ENCODE results near the gene MED12L. TPM values are rescaled to one million over a fixed set of nuclear protein-coding genes. Genes with fewer than 3 reads are reported as not detected.
A peak's percentile ranks its signal among the peaks of the same experiment; 100 is the strongest.

The MED12L gene
- total and polyA plus RNA-seq, 2 experiments from 2014 or later, result 0.07 to 2.7 TPM

DNA sequence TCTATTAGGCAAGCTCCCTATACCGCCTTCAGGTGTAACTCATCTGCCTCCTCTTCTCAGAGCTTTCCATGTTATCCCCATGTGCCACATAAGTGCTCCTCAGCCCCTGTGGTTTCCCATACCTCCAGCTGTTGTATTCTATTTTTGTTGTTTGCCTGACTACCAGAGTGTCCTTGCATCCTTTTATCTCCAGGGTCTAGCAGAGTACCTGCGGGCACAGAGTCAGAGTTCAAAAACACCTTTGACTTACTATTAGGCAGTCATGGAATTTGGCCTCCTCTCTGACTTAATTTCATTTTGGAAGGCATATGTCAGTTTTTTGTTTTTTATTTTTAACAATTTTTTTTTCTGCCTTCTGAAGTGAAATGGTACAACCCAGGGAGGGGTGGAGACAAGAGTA is 224.1 kb downstream of the MED12L start:
- no peaks in the 10 kb centered on the region for H3K79me2 ChIP-seq
- H3K4me2 ChIP-seq, result no peak overlapping the region

DNA sequence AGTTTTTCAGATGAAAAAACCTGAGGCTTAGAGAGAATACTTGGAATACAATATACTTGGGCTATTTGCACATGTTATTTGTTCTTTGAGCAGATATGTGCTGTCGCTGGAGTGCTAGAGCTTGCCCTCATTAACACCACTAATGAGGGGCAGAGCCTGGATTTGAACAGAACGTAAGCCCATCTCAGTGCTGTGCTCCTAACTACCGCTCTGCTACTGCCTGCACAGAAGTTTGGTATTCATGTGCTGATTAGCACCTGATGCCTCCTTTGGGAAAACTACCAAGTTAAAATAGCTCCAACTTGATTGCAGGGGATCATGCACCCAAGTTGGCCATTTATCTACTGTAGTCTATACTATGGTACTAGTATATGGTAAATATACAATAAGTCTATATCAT is 227.5 kb downstream of the MED12L start:
- TF ChIP-seq, protein P1, sequence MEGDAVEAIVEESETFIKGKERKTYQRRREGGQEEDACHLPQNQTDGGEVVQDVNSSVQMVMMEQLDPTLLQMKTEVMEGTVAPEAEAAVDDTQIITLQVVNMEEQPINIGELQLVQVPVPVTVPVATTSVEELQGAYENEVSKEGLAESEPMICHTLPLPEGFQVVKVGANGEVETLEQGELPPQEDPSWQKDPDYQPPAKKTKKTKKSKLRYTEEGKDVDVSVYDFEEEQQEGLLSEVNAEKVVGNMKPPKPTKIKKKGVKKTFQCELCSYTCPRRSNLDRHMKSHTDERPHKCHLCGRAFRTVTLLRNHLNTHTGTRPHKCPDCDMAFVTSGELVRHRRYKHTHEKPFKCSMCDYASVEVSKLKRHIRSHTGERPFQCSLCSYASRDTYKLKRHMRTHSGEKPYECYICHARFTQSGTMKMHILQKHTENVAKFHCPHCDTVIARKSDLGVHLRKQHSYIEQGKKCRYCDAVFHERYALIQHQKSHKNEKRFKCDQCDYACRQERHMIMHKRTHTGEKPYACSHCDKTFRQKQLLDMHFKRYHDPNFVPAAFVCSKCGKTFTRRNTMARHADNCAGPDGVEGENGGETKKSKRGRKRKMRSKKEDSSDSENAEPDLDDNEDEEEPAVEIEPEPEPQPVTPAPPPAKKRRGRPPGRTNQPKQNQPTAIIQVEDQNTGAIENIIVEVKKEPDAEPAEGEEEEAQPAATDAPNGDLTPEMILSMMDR (IDR thresholded peaks at IDR 0.05; ENCODE audit: poor library complexity), result no peak
- TF ChIP-seq EZH2phosphoT487 (IDR thresholded peaks at IDR 0.05; ENCODE audit: low read depth, severe bottlenecking, unreplicated experiment) (no peak), EZH2 (IDR thresholded peaks at IDR 0.05; ENCODE audit: borderline replicate concordance) (no peak)
- H4K20me1 ChIP-seq (ENCODE audit: insufficient read depth, poor library complexity, severe bottlenecking), result no peaks in the 10 kb centered on the region
- no peak for DNase-seq (ENCODE audit: low spot score)
- H2AFZ ChIP-seq, result no peak overlapping the region
- 78% methylated on average over 3 of the region's 3 CpGs for WGBS (ENCODE audit: low lambda C conversion rate, missing lambda C conversion rate)
- H3K4me2 ChIP-seq, result no peak overlapping the region
- H3K9me2 ChIP-seq (replicated peaks; ENCODE audit: insufficient read depth), result no peaks in the 10 kb centered on the region
- H3K4me3 ChIP-seq, result no peak overlapping the region
- H3K36me3 ChIP-seq (replicated peaks; ENCODE audit: insufficient read depth, low read depth), result no peaks in the 10 kb centered on the region
- H3K4me1 ChIP-seq (ENCODE audit: insufficient read depth), result no peaks in the 10 kb centered on the region
- H3K27ac ChIP-seq, result no peak overlapping the region
- no peaks in the 10 kb centered on the region for H3K9me3 ChIP-seq (ENCODE audit: low read depth)
- no peaks in the 10 kb centered on the region for H3K79me2 ChIP-seq
- no peaks in the 10 kb centered on the region for H3K27me3 ChIP-seq

More for the DNA sequence above, 224.1 kb downstream of the MED12L start:
- no peak for DNase-seq (ENCODE audit: low spot score)
- Histone ChIP-seq H3K36me3 (replicated peaks; ENCODE audit: insufficient read depth, low read depth) (no peaks in the 10 kb centered on the region), H3K9me3 (ENCODE audit: low read depth) (no peaks in the 10 kb centered on the region), H3K4me1 (ENCODE audit: insufficient read depth) (peaks cover 11% of the 10 kb centered on the region), H3K27me3 (no peaks in the 10 kb centered on the region), H4K20me1 (ENCODE audit: insufficient read depth, poor library complexity, severe bottlenecking) (no peaks in the 10 kb centered on the region), H2AFZ (no peak overlapping the region), H3K9me2 (replicated peaks; ENCODE audit: insufficient read depth) (no peaks in the 10 kb centered on the region), H3K27ac (no peak overlapping the region), H3K4me3 (no peak overlapping the region)
- TF ChIP-seq EZH2 (IDR thresholded peaks at IDR 0.05; ENCODE audit: borderline replicate concordance) (no peak), EZH2phosphoT487 (IDR thresholded peaks at IDR 0.05; ENCODE audit: low read depth, severe bottlenecking, unreplicated experiment) (no peak)
- TF ChIP-seq, protein P1 (IDR thresholded peaks at IDR 0.05; ENCODE audit: poor library complexity), result no peak
- 94% methylated on average over 2 of the region's 2 CpGs for WGBS (ENCODE audit: low lambda C conversion rate, missing lambda C conversion rate)

DNA sequence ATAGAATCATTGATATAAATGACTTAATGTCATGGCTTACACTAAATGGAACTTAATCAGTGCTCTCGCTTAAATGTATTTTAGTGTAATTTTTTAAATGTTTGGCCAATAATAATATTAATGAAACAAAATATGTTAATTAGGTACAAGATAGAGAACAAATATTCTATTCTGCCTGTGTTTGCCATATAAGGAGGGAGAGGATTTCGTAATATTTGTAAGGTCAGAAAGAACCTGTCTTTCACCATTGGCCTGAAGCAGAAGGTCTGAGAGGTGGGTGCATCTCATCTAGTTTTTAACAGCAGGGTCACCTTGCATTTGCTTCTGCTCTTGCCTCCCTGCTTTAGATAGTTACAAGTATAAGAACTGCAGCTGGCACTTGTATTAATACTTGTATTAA is 228.7 kb downstream of the MED12L start:
- TF ChIP-seq, protein P1 (IDR thresholded peaks at IDR 0.05; ENCODE audit: poor library complexity), result no peak
- TF ChIP-seq EZH2phosphoT487 (IDR thresholded peaks at IDR 0.05; ENCODE audit: low read depth, severe bottlenecking, unreplicated experiment) (no peak), EZH2 (IDR thresholded peaks at IDR 0.05; ENCODE audit: borderline replicate concordance) (no peak)
- H3K4me3 ChIP-seq, result no peak overlapping the region
- H4K20me1 ChIP-seq (ENCODE audit: insufficient read depth, poor library complexity, severe bottlenecking), result no peaks in the 10 kb centered on the region
- no peak overlapping the region for H2AFZ ChIP-seq
- H3K9me3 ChIP-seq (ENCODE audit: low read depth), result no peaks in the 10 kb centered on the region
- no peak overlapping the region for H3K4me2 ChIP-seq
- no peaks in the 10 kb centered on the region for H3K36me3 ChIP-seq (replicated peaks; ENCODE audit: insufficient read depth, low read depth)
- H3K9me2 ChIP-seq (replicated peaks; ENCODE audit: insufficient read depth), result no peaks in the 10 kb centered on the region
- no peaks in the 10 kb centered on the region for H3K4me1 ChIP-seq (ENCODE audit: insufficient read depth)
- 100% methylated on average over 2 of the region's 2 CpGs for WGBS (ENCODE audit: low lambda C conversion rate, missing lambda C conversion rate)
- no peaks in the 10 kb centered on the region for H3K27me3 ChIP-seq
- no peak for DNase-seq (ENCODE audit: low spot score)
- H3K79me2 ChIP-seq, result no peaks in the 10 kb centered on the region
- no peak overlapping the region for H3K27ac ChIP-seq

DNA sequence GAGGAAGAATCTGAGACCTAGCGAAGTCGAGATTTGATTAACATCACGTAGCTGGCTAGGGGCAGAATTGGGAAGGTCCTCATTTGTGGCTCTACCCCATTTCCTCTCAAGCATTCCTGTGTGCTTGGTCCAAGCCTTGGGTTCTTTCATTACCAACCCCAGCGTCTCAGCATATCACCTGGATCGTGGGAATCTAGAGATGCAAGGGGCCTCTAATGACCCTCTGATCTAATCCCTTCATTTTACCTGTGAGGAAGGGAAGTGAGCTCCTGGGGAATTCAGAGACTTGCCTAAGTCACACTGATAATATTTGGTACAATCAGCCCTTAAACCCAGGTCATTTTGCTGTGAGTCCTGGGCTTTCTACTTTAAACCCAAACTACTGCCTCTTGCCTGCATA is 229.1 kb downstream of the MED12L start:
- peak overlapping the region; percentile 27 for H3K4me2 ChIP-seq
- H3K27ac ChIP-seq, result peak overlapping the region; percentile 73

More for the DNA sequence above, 229.1 kb downstream of the MED12L start:
- no peaks in the 10 kb centered on the region for H3K79me2 ChIP-seq
- H3K4me1 ChIP-seq (ENCODE audit: insufficient read depth), result no peaks in the 10 kb centered on the region
- H4K20me1 ChIP-seq (ENCODE audit: insufficient read depth, poor library complexity, severe bottlenecking), result no peaks in the 10 kb centered on the region
- TF ChIP-seq EZH2phosphoT487 (IDR thresholded peaks at IDR 0.05; ENCODE audit: low read depth, severe bottlenecking, unreplicated experiment) (no peak), EZH2 (IDR thresholded peaks at IDR 0.05; ENCODE audit: borderline replicate concordance) (no peak)
- TF ChIP-seq, protein P1 (IDR thresholded peaks at IDR 0.05; ENCODE audit: poor library complexity), result no peak
- H3K36me3 ChIP-seq (replicated peaks; ENCODE audit: insufficient read depth, low read depth), result no peaks in the 10 kb centered on the region
- H3K9me2 ChIP-seq (replicated peaks; ENCODE audit: insufficient read depth), result no peaks in the 10 kb centered on the region
- WGBS (ENCODE audit: low lambda C conversion rate, missing lambda C conversion rate), result 88% methylated on average over 5 of the region's 5 CpGs
- DNase-seq (ENCODE audit: low spot score), result no peak
- H3K4me3 ChIP-seq, result no peak overlapping the region
- no peak overlapping the region for H2AFZ ChIP-seq
- no peaks in the 10 kb centered on the region for H3K27me3 ChIP-seq
- H3K9me3 ChIP-seq (ENCODE audit: low read depth), result no peaks in the 10 kb centered on the region
